PC-3 (cell line): ENCODE measurements around the gene STARD10. TPM values are rescaled to one million over a fixed set of nuclear protein-coding genes. Genes with fewer than 3 reads are reported as not detected.

ENCODE experiments used
- ATAC-seq: fragments of 200-7000 bp; cut with Tn5 transposase; 2 replicates; pipeline ENCODE4 v1.9.1; 2020; ENCODE audit warnings: mild to moderate bottlenecking, moderate library complexity
- BruUV-seq: library from RNA; stranded (reverse); fragments of 400-500 nt; replicated peaks from 2 replicates; lab custom pipeline; 2021; lab: Mats Ljungman, UMichigan
- CTCF ChIA-PET: fragments of 300-600 bp; sonication (Branson Sonifier 250); formaldehyde crosslinking; loops from one replicate; lab custom pipeline; 2022; ENCODE audit warnings: antibody characterized with exemption; lab: Charles Lee
- POLR2A ChIA-PET: fragments of 300-600 bp; sonication (Branson Sonifier 250); formaldehyde crosslinking; loops from one replicate; lab custom pipeline; 2022; ENCODE audit warnings: antibody characterized with exemption; ENCODE audit not compliant: unreplicated experiment; lab: Charles Lee
- DNase-seq: peaks from one replicate; pipeline ENCODE4 v3.0.0-alpha.2; 2015
- H2AFZ ChIP-seq: fragments of 300-600 bp; sonication (generic); 2 replicates; pipeline ENCODE4 v1.6.0; 2016; ENCODE audit warnings: antibody characterized with exemption, low read length
- H3F3A ChIP-seq: fragments of 300-600 bp; sonication (generic); one replicate; pipeline ENCODE4 v1.6.0; 2017; ENCODE audit warnings: antibody characterized with exemption, low read length, control low read depth, mild to moderate bottlenecking; ENCODE audit not compliant: unreplicated experiment
- H3K27ac ChIP-seq: fragments of 300-600 bp; sonication (generic); 2 replicates; pipeline ENCODE4 v1.5.1; 2016; ENCODE audit warnings: mild to moderate bottlenecking, low read length
- H3K27me3 ChIP-seq: fragments of 300-600 bp; sonication (generic); 2 replicates; pipeline ENCODE4 v1.6.1; 2016; ENCODE audit warnings: low read length, mixed read lengths
- H3K36me3 ChIP-seq: fragments of 300-600 bp; sonication (generic); 2 replicates; pipeline ENCODE4 v1.6.1; 2016; ENCODE audit warnings: low read depth, mixed run types, low read length, mixed read lengths
- H3K4me1 ChIP-seq: fragments of 300-600 bp; sonication (generic); 2 replicates; pipeline ENCODE4 v1.5.1; 2016; ENCODE audit warnings: low read length; ENCODE audit not compliant: insufficient read depth
- H3K4me2 ChIP-seq: fragments of 300-600 bp; sonication (generic); 2 replicates; pipeline ENCODE4 v1.6.0; 2016; ENCODE audit warnings: low read length
- H3K4me3 ChIP-seq: fragments of 300-600 bp; sonication (generic); 2 replicates; pipeline ENCODE4 v1.5.1; 2016; ENCODE audit warnings: mild to moderate bottlenecking, low read length, mixed read lengths
- H3K79me2 ChIP-seq: fragments of 300-600 bp; sonication (generic); 2 replicates; pipeline ENCODE4 v1.6.1; 2017; ENCODE audit warnings: low read length, mixed read lengths
- H3K9ac ChIP-seq: fragments of 300-600 bp; sonication (generic); 2 replicates; pipeline ENCODE4 v1.6.0; 2016; ENCODE audit warnings: mild to moderate bottlenecking, low read length
- H3K9me2 ChIP-seq: fragments of 300-600 bp; sonication (generic); replicated peaks from 2 replicates; pipeline ENCODE4 v1.6.1; 2016; ENCODE audit warnings: mixed run types, low read length, mixed read lengths
- H3K9me3 ChIP-seq: fragments of 300-600 bp; sonication (generic); 2 replicates; pipeline ENCODE4 v1.6.1; 2016; ENCODE audit warnings: low read length, mixed read lengths
- H4K20me1 ChIP-seq: fragments of 300-600 bp; sonication (generic); 2 replicates; pipeline ENCODE4 v1.6.1; 2016; ENCODE audit warnings: low read length, mixed read lengths
- EZH2 ChIP-seq: fragments of 300-600 bp; sonication (generic); IDR thresholded peaks from one replicate; pipeline ENCODE4 v1.6.1; 2017; ENCODE audit warnings: antibody characterized with exemption, mild to moderate bottlenecking, low read length; ENCODE audit not compliant: unreplicated experiment
- EZH2phosphoT487 ChIP-seq: fragments of 300-600 bp; sonication (generic); IDR thresholded peaks from 2 replicates; pipeline ENCODE4 v1.6.1; 2018; ENCODE audit warnings: mild to moderate bottlenecking, antibody characterized with exemption, low read length, borderline replicate concordance
- intact Hi-C: fragments of 100-400 bp; cut with micrococcal nuclease; formaldehyde crosslinking; loops from 2 replicates; pipeline ENCODE4 v1.9.0; 2023
- total RNA-seq: library from RNA; depleted of rRNA; stranded (reverse); fragments of >200 nt; gene quantifications from 2 replicates; pipeline ENCODE4 v1.2.3, GENCODE V29; 2014
- TF ChIP-seq, protein P1 (sequence below): fragments of 300-600 bp; sonication (generic); conservative IDR thresholded peaks from 2 replicates; pipeline ENCODE4 v1.5.1; 2017; ENCODE audit warnings: antibody characterized with exemption, low read depth, mild to moderate bottlenecking, low read length

The STARD10 gene
- total RNA-seq, 1 experiment from 2014 or later, result 284 TPM

DNA sequence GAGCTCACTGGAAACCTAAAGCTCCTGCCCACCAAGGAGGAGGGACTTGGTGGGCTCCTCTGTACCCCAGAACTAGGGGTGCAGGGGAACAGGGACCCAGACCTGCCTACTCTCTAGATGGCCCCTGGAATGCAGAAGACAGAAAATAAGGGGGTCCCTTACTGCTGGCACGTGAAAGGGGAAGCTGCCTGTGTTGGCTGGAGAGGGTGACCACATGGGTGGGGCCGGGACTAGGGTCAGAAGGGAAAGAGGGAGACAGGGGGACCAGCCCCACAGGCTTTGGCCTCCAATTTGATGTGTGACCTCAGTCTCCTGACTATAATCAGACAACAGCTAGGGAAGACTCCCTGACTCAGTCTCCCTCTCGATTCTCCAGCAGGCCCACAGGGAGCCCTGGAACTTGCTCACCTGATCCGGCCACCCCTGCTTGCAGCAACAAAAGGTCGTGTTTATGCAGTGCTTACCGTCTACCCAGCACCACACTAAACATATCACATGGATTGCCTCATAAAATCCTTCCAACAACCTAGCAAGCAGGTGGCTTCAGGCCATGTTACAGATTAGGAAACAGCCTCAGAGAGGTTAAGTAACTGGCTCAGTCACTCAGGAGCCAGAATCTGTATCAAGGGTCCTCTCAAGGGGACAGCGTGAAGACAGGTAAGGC lies 51.9 kb downstream of the STARD10 start:
- ChIA-PET POLR2A (no interaction called here), CTCF (no interaction called here)
- intact Hi-C loops, result no loop called here
- BruUV-seq, result no TSS peak
- Histone ChIP-seq H3K27me3 (no peaks in the 10 kb centered on the region), H4K20me1 (no peaks in the 10 kb centered on the region), H3K9me3 (no peaks in the 10 kb centered on the region), H3K4me2 (peak overlapping the region; percentile 28; the same call in 1 of the 2 replicates), H3F3A (no peaks in the 10 kb centered on the region), H3K4me1 (peaks cover 42% of the 10 kb centered on the region), H2AFZ (no peak overlapping the region), H3K36me3 (0 out of 2 replicates have a peak, but pooled peaks cover 3% of the 10 kb centered on the region), H3K79me2 (peaks cover 57% of the 10 kb centered on the region), H3K9me2 (no peaks in the 10 kb centered on the region), H3K27ac (0 out of 2 replicates have a peak overlapping the region, but pooled peaks have one; percentile 7), H3K9ac (no peak overlapping the region), H3K4me3 (no peak overlapping the region)
- ATAC-seq (no peak; the same call in 1 of the 2 replicates), DNase-seq (no peak)
- TF ChIP-seq EZH2phosphoT487, result no peak
- no peak for TF ChIP-seq EZH2
- TF ChIP-seq, protein P1, sequence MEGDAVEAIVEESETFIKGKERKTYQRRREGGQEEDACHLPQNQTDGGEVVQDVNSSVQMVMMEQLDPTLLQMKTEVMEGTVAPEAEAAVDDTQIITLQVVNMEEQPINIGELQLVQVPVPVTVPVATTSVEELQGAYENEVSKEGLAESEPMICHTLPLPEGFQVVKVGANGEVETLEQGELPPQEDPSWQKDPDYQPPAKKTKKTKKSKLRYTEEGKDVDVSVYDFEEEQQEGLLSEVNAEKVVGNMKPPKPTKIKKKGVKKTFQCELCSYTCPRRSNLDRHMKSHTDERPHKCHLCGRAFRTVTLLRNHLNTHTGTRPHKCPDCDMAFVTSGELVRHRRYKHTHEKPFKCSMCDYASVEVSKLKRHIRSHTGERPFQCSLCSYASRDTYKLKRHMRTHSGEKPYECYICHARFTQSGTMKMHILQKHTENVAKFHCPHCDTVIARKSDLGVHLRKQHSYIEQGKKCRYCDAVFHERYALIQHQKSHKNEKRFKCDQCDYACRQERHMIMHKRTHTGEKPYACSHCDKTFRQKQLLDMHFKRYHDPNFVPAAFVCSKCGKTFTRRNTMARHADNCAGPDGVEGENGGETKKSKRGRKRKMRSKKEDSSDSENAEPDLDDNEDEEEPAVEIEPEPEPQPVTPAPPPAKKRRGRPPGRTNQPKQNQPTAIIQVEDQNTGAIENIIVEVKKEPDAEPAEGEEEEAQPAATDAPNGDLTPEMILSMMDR, result no peak

- no peaks in the 10 kb centered on the region for H3K9me2 ChIP-seq
- H3K9ac ChIP-seq, result no peak overlapping the region
- H3F3A ChIP-seq, result no peaks in the 10 kb centered on the region
- peaks cover 48% of the 10 kb centered on the region for H3K4me1 ChIP-seq
- H3K27me3 ChIP-seq, result no peaks in the 10 kb centered on the region
- H3K9me3 ChIP-seq, result no peaks in the 10 kb centered on the region
- H3K4me3 ChIP-seq, result no peak overlapping the region
- peaks cover 57% of the 10 kb centered on the region for H3K79me2 ChIP-seq
- peak overlapping the region; percentile 28; the same call in 1 of the 2 replicates for H3K4me2 ChIP-seq
- 0 out of 2 replicates have a peak overlapping the region, but pooled peaks have one; percentile 7 for H3K27ac ChIP-seq
- no TSS peak for BruUV-seq
- DNase-seq (peak; percentile 44), ATAC-seq (peak; percentile 42)
- POLR2A ChIA-PET, result no interaction called here
- no peak overlapping the region for H2AFZ ChIP-seq
- H4K20me1 ChIP-seq, result no peaks in the 10 kb centered on the region
- no peak for TF ChIP-seq EZH2
- TF ChIP-seq, protein P1, result no peak
- no peak for TF ChIP-seq EZH2phosphoT487
- 0 out of 2 replicates have a peak, but pooled peaks cover 3% of the 10 kb centered on the region for H3K36me3 ChIP-seq
- CTCF ChIA-PET, result no interaction called here
- intact Hi-C loops, result no loop called here
These were observed 52.4 kb downstream of the STARD10 start for GRCh38 chr11:72741429-72741833.
